ENCODE measurements around the gene HOXC4.

GRCh38 chr12:54011665-54012532, 41.7 kb upstream of the HOXC4 start:
- TF ChIP-seq CTCF (IDR thresholded peaks at IDR 0.05) = no peak
- TF ChIP-seq POLR2A (IDR thresholded peaks at IDR 0.05) = no peak
